GM12878 (cell line): Measurements from ENCODE around the gene NPM1. TPM values are rescaled to one million over a fixed set of nuclear protein-coding genes. Genes with fewer than 3 reads are reported as not detected.

ENCODE experiments used
- ATAC-seq: fragments of 200-7000 bp; cut with Tn5 transposase; 3 replicates; pipeline ENCODE4 v1.9.1; 2020; ENCODE audit warnings: mild to moderate bottlenecking, moderate library complexity
- BruUV-seq: library from RNA; stranded (reverse); fragments of 400-500 nt; replicated peaks from 2 replicates; lab custom pipeline; 2021; lab: Mats Ljungman, UMichigan
- CTCF ChIA-PET: fragments of 300-600 bp; sonication (Branson Sonifier 250); formaldehyde crosslinking; extraction: SDS; loops from one replicate; lab custom pipeline; 2021; ENCODE audit warnings: inconsistent platforms; lab: Yijun Ruan, JAX
- POLR2A ChIA-PET: fragments of 350-600 bp; formaldehyde crosslinking; extraction: SDS; loops from one replicate; lab custom pipeline; 2021; ENCODE audit warnings: inconsistent platforms; lab: Charles Lee
- RAD21 ChIA-PET: fragments of 300-600 bp; sonication (Branson Sonifier 250); formaldehyde crosslinking; loops from one replicate; lab custom pipeline; 2023; ENCODE audit warnings: antibody characterized with exemption; ENCODE audit not compliant: unreplicated experiment; lab: Charles Lee
- SMC1A ChIA-PET: fragments of 300-600 bp; sonication (Branson Sonifier 250); formaldehyde crosslinking; loops from one replicate; lab custom pipeline; 2023; ENCODE audit not compliant: unreplicated experiment, uncharacterized antibody; lab: Charles Lee
- DNase-seq: peaks from one replicate; pipeline ENCODE4 v3.0.0-alpha.2; 2011; ENCODE audit warnings: low read depth, low spot score
- FAIRE-seq: peaks from 3 replicates; lab custom pipeline; 2011; peaks lifted over from hg19 to GRCh38; lab: Jason Lieb, UNC
- H2AFZ ChIP-seq: 2 replicates; pipeline ENCODE4 v1.6.0; 2011; ENCODE audit warnings: low read depth, low read length, control low read depth; ENCODE audit not compliant: control insufficient read depth
- H3K27ac ChIP-seq: 2 replicates; pipeline ENCODE4 v1.5.1; 2011; ENCODE audit warnings: control low read depth; ENCODE audit not compliant: control insufficient read depth, insufficient read depth
- H3K27me3 ChIP-seq, 2 experiments: replicated peaks in 1 of 2; 2 replicates each; pipeline versions ENCODE4 v1.6.0 to v1.6.1; 2011; ENCODE audit warnings: low read length in 1 of 2; ENCODE audit not compliant: control insufficient read depth in 2 of 2, insufficient read depth in 2 of 2
- H3K36me3 ChIP-seq, 2 experiments: 2 replicates each; pipeline ENCODE4 v1.5.1; 2011; ENCODE audit warnings: low read length in 1 of 2; ENCODE audit not compliant: control insufficient read depth in 2 of 2, insufficient read depth in 2 of 2
- H3K4me1 ChIP-seq: 2 replicates; pipeline ENCODE4 v1.6.1; 2011; ENCODE audit warnings: mild to moderate bottlenecking, low read length, moderate library complexity, mixed read lengths; ENCODE audit not compliant: control insufficient read depth, insufficient read depth
- H3K4me2 ChIP-seq: 2 replicates; pipeline ENCODE4 v1.6.0; 2011; ENCODE audit warnings: control low read depth; ENCODE audit not compliant: control insufficient read depth, insufficient read depth
- H3K4me3 ChIP-seq: fragments of 200-600 bp; sonication (generic); 2 replicates; pipeline ENCODE4 v1.5.1; 2016
- H3K79me2 ChIP-seq: 2 replicates; pipeline ENCODE4 v1.6.0; 2011; ENCODE audit warnings: low read length; ENCODE audit not compliant: control insufficient read depth, insufficient read depth
- H3K9ac ChIP-seq: 2 replicates; pipeline ENCODE4 v1.8.0; 2011; ENCODE audit warnings: low read length, control low read depth, mixed read lengths; ENCODE audit not compliant: control insufficient read depth, insufficient read depth
- H3K9me3 ChIP-seq: replicated peaks from 3 replicates; pipeline ENCODE4 v1.5.1; 2011; ENCODE audit warnings: mild to moderate bottlenecking, low read length; ENCODE audit not compliant: control insufficient read depth, insufficient read depth
- H4K20me1 ChIP-seq: 2 replicates; pipeline ENCODE4 v1.6.0; 2011; ENCODE audit not compliant: control insufficient read depth, insufficient read depth
- ASH2L ChIP-seq: fragments of 300-600, 200-600 bp; sonication (generic); IDR thresholded peaks from 2 replicates; pipeline ENCODE4 v1.6.1; 2017; ENCODE audit warnings: low read depth, mild to moderate bottlenecking, borderline replicate concordance
- DPF2 ChIP-seq: fragments of 450-650 bp; IDR thresholded peaks from 2 replicates; pipeline ENCODE4 v1.6.1; 2017; ENCODE audit warnings: mild to moderate bottlenecking
- KDM1A ChIP-seq: fragments of 200-600 bp; sonication (generic); IDR thresholded peaks from 2 replicates; pipeline ENCODE4 v1.6.1; 2016; ENCODE audit warnings: borderline replicate concordance
- LARP7 ChIP-seq: fragments of 450-650 bp; IDR thresholded peaks from 2 replicates; pipeline ENCODE4 v1.6.1; 2017; ENCODE audit warnings: mild to moderate bottlenecking
- NR2F1 ChIP-seq: fragments of 450-650 bp; conservative IDR thresholded peaks from 2 replicates; pipeline ENCODE4 v1.6.1; 2017; ENCODE audit warnings: mild to moderate bottlenecking
- SMAD5 ChIP-seq: IDR thresholded peaks from 2 replicates; pipeline ENCODE4 v1.6.1; 2016; ENCODE audit warnings: antibody characterized with exemption, low read depth
- SREBF1 ChIP-seq: IDR thresholded peaks from 2 replicates; pipeline ENCODE4 v1.6.1; 2012; ENCODE audit warnings: mild to moderate bottlenecking, low read length
- SRF ChIP-seq, 2 experiments: IDR thresholded peaks; 2 replicates each; pipeline ENCODE4 v1.6.1; 2011; ENCODE audit warnings: low read depth in 2 of 2, low read length in 2 of 2, mild to moderate bottlenecking in 1 of 2, moderate library complexity in 1 of 2
- STAT1 ChIP-seq: fragments of 450-650 bp; conservative IDR thresholded peaks from 2 replicates; pipeline ENCODE4 v1.6.1; 2014; ENCODE audit warnings: antibody characterized with exemption, mild to moderate bottlenecking
- TARDBP ChIP-seq: IDR thresholded peaks from 2 replicates; pipeline ENCODE4 v1.6.1; 2016; ENCODE audit warnings: borderline replicate concordance
- ZNF274 ChIP-seq: IDR thresholded peaks from one replicate; pipeline ENCODE4 v1.8.0; 2011; ENCODE audit not compliant: insufficient read length, insufficient read depth
- WGBS: methylation state at CpG from one replicate; pipeline ENCODE4 v1.1.6; 2016; ENCODE audit warnings: low lambda C conversion rate; ENCODE audit not compliant: insufficient replicate concordance, insufficient coverage; ENCODE audit errors: missing lambda C conversion rate; 5-methylcytosine and 5-hydroxymethylcytosine counted together
- in situ Hi-C: fragments of 300-500 bp; cut with MboI; formaldehyde crosslinking; loops from 9 replicates; pipeline ENCODE4 v1.14.3; 2018; ENCODE audit warnings: mixed read lengths
- intact Hi-C: fragments of 100-400 bp; cut with micrococcal nuclease; formaldehyde crosslinking; loops from one replicate; pipeline ENCODE4 v1.14.2; 2022; ENCODE audit not compliant: unreplicated experiment
- polyA plus RNA-seq, 11 experiments: library from polyadenylated mRNA; depleted of rRNA in 4 of 11; unstranded in 6 of 11; stranded (reverse) in 5 of 11; fragments of >200 nt; fragmentation: Nextera tagmentation in 4 of 11; fragmentation: Illumina TruSeq in 1 of 11; extraction: Ambion mirVana in 4 of 11; extraction: Trizol in 1 of 11; gene quantifications; 1 replicate in 1 of 11; 2 replicates in 10 of 11; pipeline versions ENCODE4 v1.2.1 to v1.2.3, GENCODE V29; 2011 to 2016; ENCODE audit warnings: inconsistent platforms in 2 of 11, missing spikeins in 2 of 11, low read depth in 1 of 11
- total RNA-seq, 4 experiments: library from RNA; depleted of rRNA in 3 of 4; stranded (reverse); fragments of >200 nt in 3 of 4; fragmentation: Illumina TruSeq in 1 of 4; extraction: Trizol in 1 of 4; gene quantifications; 2 replicates each; pipeline versions ENCODE4 v1.2.1 to v1.2.3, GENCODE V29; 2013 to 2021
- TF ChIP-seq, protein P1 (sequence below): fragments of 150-350 bp; IDR thresholded peaks from 2 replicates; pipeline ENCODE4 v1.6.1; 2014; ENCODE audit warnings: mild to moderate bottlenecking, low read depth, low read length
- TF ChIP-seq, protein P2 (sequence below): fragments of 450-650 bp; IDR thresholded peaks from 2 replicates; pipeline ENCODE4 v1.6.1; 2017; ENCODE audit warnings: antibody characterized with exemption, mild to moderate bottlenecking, moderate library complexity
- TF ChIP-seq, protein P3 (sequence below): fragments of 450-650 bp; formaldehyde crosslinking; IDR thresholded peaks from 2 replicates; pipeline ENCODE4 v1.4.0; 2020; ENCODE audit warnings: mild to moderate bottlenecking, moderate library complexity
- TF ChIP-seq, protein P4 (sequence below): IDR thresholded peaks from 2 replicates; pipeline ENCODE4 v1.6.1; 2012; ENCODE audit warnings: low read depth, low read length, improper control_type of control experiment

NPM1 gene
- total and polyA plus RNA-seq, 10 of the 15 experiments (the other 5 are each of a cell fraction or from before 2014, with no cell fraction given) = 1,843 to 5,466 (median 2,866) TPM

DNA sequence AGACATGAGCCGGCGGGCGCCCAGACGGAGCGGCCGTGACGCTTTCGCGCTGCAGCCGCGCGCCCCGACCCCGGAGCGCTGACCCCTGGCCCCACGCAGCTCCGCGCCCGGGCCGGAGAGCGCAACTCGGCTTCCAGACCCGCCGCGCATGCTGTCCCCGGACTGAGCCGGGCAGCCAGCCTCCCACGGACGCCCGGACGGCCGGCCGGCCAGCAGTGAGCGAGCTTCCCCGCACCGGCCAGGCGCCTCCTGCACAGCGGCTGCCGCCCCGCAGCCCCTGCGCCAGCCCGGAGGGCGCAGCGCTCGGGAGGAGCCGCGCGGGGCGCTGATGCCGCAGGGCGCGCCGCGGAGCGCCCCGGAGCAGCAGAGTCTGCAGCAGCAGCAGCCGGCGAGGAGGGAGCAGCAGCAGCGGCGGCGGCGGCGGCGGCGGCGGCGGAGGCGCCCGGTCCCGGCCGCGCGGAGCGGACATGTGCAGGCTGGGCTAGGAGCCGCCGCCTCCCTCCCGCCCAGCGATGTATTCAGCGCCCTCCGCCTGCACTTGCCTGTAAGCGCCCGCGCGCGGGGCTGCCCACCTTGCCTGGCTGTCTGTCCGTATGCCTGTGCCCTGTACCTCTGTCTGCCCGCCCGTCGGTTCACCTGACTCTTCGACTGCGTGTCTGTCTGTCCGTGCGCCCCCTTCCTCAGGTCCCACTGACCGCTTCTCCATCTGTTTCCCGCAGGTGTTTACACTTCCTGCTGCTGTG lies 32.2 kb downstream of the NPM1 start:
- in situ Hi-C loops = loop anchor here (5.0 to 25.0 kb wide), 3 partner anchors 487 to 867 kb away; partner anchors contain the start of gene UBTD2
- POLR2A ChIA-PET = no interaction called here
- FAIRE-seq (no peak), ATAC-seq (peak; percentile 19), DNase-seq (no peak)
- Histone ChIP-seq H3K4me1 (peaks cover 7% of the 10 kb centered on the region), H3K27ac (no peak overlapping the region), H3K36me3 (no peaks in the 10 kb centered on the region; a peak in 1 of 4 replicates), H3K27me3 (peaks cover 4 to 5% of the 10 kb centered on the region in 2 experiments; a peak in 3 of 4 replicates), H3K4me3 (peak overlapping the region; percentile 55; the same call in 1 of the 2 replicates), H3K9ac (no peak overlapping the region), H4K20me1 (no peaks in the 10 kb centered on the region), H3K79me2 (no peaks in the 10 kb centered on the region), H3K4me2 (peak overlapping the region; percentile 75), H2AFZ (no peak overlapping the region), H3K9me3 (no peaks in the 10 kb centered on the region)
- SMC1A ChIA-PET = interaction anchor here (0.9 to 1.9 kb wide), 4 partner anchors 479 to 587 kb away, joined by 3 to 11 read pairs (median 4); partner anchors contain the start of gene FBXW11
- WGBS = 6% methylated on average over 37 of the region's 95 CpGs
- RAD21 ChIA-PET = interaction anchor here (0.6 to 2.1 kb wide), 6 partner anchors 64 to 492 kb away, joined by 3 to 17 read pairs (median 3); no protein-coding TSS in a partner anchor
- intact Hi-C loops = loop anchor here (5.0 to 10.0 kb wide), 3 partner anchors 185 to 585 kb away; partner anchors contain the start of gene FBXW11
- CTCF ChIA-PET = interaction anchor here (1.2 to 2.3 kb wide), 7 partner anchors 11 to 639 kb away, joined by 3 to 10 read pairs (median 6); no protein-coding TSS in a partner anchor
- BruUV-seq = no TSS peak
- TF ChIP-seq, protein P1, sequence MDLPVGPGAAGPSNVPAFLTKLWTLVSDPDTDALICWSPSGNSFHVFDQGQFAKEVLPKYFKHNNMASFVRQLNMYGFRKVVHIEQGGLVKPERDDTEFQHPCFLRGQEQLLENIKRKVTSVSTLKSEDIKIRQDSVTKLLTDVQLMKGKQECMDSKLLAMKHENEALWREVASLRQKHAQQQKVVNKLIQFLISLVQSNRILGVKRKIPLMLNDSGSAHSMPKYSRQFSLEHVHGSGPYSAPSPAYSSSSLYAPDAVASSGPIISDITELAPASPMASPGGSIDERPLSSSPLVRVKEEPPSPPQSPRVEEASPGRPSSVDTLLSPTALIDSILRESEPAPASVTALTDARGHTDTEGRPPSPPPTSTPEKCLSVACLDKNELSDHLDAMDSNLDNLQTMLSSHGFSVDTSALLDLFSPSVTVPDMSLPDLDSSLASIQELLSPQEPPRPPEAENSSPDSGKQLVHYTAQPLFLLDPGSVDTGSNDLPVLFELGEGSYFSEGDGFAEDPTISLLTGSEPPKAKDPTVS = no peak
- TF ChIP-seq DPF2 = 0 out of 2 replicates have a peak, but pooled peaks have one; percentile 32
- TF ChIP-seq, protein P2, sequence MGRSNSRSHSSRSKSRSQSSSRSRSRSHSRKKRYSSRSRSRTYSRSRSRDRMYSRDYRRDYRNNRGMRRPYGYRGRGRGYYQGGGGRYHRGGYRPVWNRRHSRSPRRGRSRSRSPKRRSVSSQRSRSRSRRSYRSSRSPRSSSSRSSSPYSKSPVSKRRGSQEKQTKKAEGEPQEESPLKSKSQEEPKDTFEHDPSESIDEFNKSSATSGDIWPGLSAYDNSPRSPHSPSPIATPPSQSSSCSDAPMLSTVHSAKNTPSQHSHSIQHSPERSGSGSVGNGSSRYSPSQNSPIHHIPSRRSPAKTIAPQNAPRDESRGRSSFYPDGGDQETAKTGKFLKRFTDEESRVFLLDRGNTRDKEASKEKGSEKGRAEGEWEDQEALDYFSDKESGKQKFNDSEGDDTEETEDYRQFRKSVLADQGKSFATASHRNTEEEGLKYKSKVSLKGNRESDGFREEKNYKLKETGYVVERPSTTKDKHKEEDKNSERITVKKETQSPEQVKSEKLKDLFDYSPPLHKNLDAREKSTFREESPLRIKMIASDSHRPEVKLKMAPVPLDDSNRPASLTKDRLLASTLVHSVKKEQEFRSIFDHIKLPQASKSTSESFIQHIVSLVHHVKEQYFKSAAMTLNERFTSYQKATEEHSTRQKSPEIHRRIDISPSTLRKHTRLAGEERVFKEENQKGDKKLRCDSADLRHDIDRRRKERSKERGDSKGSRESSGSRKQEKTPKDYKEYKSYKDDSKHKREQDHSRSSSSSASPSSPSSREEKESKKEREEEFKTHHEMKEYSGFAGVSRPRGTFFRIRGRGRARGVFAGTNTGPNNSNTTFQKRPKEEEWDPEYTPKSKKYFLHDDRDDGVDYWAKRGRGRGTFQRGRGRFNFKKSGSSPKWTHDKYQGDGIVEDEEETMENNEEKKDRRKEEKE = no peak
- no peak for TF ChIP-seq LARP7
- no peak for TF ChIP-seq ASH2L
- TF ChIP-seq ZNF274 = no peak
- TF ChIP-seq, protein P3, sequence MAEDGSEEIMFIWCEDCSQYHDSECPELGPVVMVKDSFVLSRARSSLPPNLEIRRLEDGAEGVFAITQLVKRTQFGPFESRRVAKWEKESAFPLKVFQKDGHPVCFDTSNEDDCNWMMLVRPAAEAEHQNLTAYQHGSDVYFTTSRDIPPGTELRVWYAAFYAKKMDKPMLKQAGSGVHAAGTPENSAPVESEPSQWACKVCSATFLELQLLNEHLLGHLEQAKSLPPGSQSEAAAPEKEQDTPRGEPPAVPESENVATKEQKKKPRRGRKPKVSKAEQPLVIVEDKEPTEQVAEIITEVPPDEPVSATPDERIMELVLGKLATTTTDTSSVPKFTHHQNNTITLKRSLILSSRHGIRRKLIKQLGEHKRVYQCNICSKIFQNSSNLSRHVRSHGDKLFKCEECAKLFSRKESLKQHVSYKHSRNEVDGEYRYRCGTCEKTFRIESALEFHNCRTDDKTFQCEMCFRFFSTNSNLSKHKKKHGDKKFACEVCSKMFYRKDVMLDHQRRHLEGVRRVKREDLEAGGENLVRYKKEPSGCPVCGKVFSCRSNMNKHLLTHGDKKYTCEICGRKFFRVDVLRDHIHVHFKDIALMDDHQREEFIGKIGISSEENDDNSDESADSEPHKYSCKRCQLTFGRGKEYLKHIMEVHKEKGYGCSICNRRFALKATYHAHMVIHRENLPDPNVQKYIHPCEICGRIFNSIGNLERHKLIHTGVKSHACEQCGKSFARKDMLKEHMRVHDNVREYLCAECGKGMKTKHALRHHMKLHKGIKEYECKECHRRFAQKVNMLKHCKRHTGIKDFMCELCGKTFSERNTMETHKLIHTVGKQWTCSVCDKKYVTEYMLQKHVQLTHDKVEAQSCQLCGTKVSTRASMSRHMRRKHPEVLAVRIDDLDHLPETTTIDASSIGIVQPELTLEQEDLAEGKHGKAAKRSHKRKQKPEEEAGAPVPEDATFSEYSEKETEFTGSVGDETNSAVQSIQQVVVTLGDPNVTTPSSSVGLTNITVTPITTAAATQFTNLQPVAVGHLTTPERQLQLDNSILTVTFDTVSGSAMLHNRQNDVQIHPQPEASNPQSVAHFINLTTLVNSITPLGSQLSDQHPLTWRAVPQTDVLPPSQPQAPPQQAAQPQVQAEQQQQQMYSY (CRISPR knock-in tag) = no peak
- TF ChIP-seq SREBF1 = no peak
- TF ChIP-seq, protein P4, sequence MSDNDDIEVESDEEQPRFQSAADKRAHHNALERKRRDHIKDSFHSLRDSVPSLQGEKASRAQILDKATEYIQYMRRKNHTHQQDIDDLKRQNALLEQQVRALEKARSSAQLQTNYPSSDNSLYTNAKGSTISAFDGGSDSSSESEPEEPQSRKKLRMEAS = no peak
- TF ChIP-seq TARDBP = no peak
- TF ChIP-seq NR2F1 = peak; percentile 48; the same call in 1 of the 2 replicates
- no peak for TF ChIP-seq STAT1
- TF ChIP-seq SMAD5 = no peak
- no peak for TF ChIP-seq SRF (IDR thresholded peaks at IDR 0.05; ENCODE audit: low read depth in 2 of 2, low read length in 2 of 2)
- no peak for TF ChIP-seq KDM1A
